ENCODE measurements around the gene TRIM39. TPM values are rescaled to one million over a fixed set of nuclear protein-coding genes. Genes with fewer than 3 reads are reported as not detected.

TRIM39 gene
- total and polyA plus RNA-seq, 2 of the 13 experiments (the other 11 are each of a cell fraction or from before 2014, with no cell fraction given), result 7.7 to 14.6 TPM

DNA sequence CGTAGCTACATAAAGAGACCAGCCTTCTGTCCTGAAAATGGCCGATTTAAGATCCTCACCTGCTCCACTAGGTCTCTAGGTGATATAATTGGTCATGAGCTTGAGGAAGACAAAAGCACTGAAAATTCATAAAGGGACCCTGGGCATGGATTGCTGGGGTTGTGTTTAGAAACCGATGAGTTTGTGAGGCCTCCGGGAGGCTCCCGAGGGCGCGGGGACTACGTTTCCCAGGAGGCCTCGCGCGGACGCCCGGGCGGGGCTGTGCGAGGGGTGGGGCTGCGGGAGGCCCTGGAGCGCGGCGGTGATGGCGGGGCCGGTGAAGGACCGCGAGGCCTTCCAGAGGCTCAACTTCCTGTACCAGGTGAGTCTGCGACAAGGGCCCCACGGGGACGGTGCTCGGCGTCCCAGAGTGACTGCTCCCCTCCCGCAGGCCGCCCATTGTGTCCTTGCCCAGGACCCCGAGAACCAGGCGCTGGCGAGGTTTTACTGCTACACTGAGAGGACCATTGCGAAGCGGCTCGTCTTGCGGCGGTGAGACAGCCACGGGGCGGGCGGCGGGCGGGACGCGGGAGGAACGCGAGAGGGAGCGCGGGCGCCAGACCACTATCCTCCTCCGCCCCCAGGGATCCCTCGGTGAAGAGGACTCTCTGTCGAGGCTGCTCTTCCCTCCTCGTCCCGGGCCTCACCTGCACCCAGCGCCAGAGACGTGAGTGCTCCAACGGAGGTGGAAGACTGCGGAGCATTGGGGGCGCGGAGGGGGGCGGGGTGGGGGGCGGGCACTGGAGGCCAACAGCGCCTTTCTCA lies 18.3 kb downstream of the TRIM39 start, which contains the start of gene RPP21 (continued):
- TF ChIP-seq CREM (IDR thresholded peaks at IDR 0.05), result peak; percentile 61
- TF ChIP-seq CREM (CRISPR knock-in tag; IDR thresholded peaks at IDR 0.05), result no peak
- TF ChIP-seq ZBTB8A (CRISPR knock-in tag; IDR thresholded peaks at IDR 0.05; ENCODE audit: borderline replicate concordance, low read depth), result 0 out of 2 replicates have a peak, but pooled peaks have one; percentile 20
- TF ChIP-seq ADNP (CRISPR knock-in tag; IDR thresholded peaks at IDR 0.05), result no peak; the same call in 1 of the 2 replicates
- TF ChIP-seq TFE3 (CRISPR knock-in tag; IDR thresholded peaks at IDR 0.05), result peak; percentile 81
- TF ChIP-seq XRCC5 (optimal IDR thresholded peaks at IDR 0.05; ENCODE audit: low read length), result peak; percentile 66
- TF ChIP-seq FLYWCH1 (CRISPR knock-in tag; IDR thresholded peaks at IDR 0.05), result no peak
- peak; percentile 67 for TF ChIP-seq TBL1XR1 (IDR thresholded peaks at IDR 0.05; ENCODE audit: borderline replicate concordance, low read length, partially characterized antibody)
- TF ChIP-seq NBN (conservative IDR thresholded peaks at IDR 0.05), result no peak
- no peak for TF ChIP-seq ZNF816 (CRISPR knock-in tag; IDR thresholded peaks at IDR 0.05; ENCODE audit: borderline replicate concordance)
- peak; percentile 71 for TF ChIP-seq MIXL1 (CRISPR knock-in tag; IDR thresholded peaks at IDR 0.05)
- peak; percentile 91; the same call in 1 of the 2 replicates for TF ChIP-seq RFXANK (CRISPR knock-in tag; IDR thresholded peaks at IDR 0.05)
- TF ChIP-seq KDM3A (CRISPR knock-in tag; IDR thresholded peaks at IDR 0.05; ENCODE audit: low read depth), result peak; percentile 72; the same call in 1 of the 2 replicates
- peak; percentile 92 for TF ChIP-seq ZNF451 (CRISPR knock-in tag; IDR thresholded peaks at IDR 0.05)
- peak; percentile 89; the same call in 1 of the 2 replicates for TF ChIP-seq TSC22D2 (CRISPR knock-in tag; IDR thresholded peaks at IDR 0.05; ENCODE audit: borderline replicate concordance)
- peak; percentile 71; the same call in 1 of the 2 replicates for TF ChIP-seq ZNF709 (CRISPR knock-in tag; IDR thresholded peaks at IDR 0.05)
- TF ChIP-seq ZNF839 (CRISPR knock-in tag; IDR thresholded peaks at IDR 0.05; ENCODE audit: borderline replicate concordance), result peak; percentile 88; the same call in 1 of the 2 replicates
- TF ChIP-seq ZNF788 (CRISPR knock-in tag; IDR thresholded peaks at IDR 0.05; ENCODE audit: borderline replicate concordance), result peak; percentile 94; the same call in 1 of the 2 replicates
- TF ChIP-seq, protein P1, sequence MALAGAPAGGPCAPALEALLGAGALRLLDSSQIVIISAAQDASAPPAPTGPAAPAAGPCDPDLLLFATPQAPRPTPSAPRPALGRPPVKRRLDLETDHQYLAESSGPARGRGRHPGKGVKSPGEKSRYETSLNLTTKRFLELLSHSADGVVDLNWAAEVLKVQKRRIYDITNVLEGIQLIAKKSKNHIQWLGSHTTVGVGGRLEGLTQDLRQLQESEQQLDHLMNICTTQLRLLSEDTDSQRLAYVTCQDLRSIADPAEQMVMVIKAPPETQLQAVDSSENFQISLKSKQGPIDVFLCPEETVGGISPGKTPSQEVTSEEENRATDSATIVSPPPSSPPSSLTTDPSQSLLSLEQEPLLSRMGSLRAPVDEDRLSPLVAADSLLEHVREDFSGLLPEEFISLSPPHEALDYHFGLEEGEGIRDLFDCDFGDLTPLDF (CRISPR knock-in tag; IDR thresholded peaks at IDR 0.05), result peak; percentile 90
- TF ChIP-seq HDAC2 (CRISPR knock-in tag; IDR thresholded peaks at IDR 0.05), result peak; percentile 75
- no peak for TF ChIP-seq GTF3A (CRISPR knock-in tag; conservative IDR thresholded peaks at IDR 0.05)
- peak; percentile 99 for TF ChIP-seq BRD4 (CRISPR knock-in tag; IDR thresholded peaks at IDR 0.05)
- peak; percentile 90; the same call in 1 of the 2 replicates for TF ChIP-seq MXD4 (CRISPR knock-in tag; IDR thresholded peaks at IDR 0.05)
- TF ChIP-seq EED (CRISPR knock-in tag; IDR thresholded peaks at IDR 0.05), result peak; percentile 94
- no peak for TF ChIP-seq RORA (CRISPR knock-in tag; IDR thresholded peaks at IDR 0.05)
- no peak for TF ChIP-seq ZFP62 (CRISPR knock-in tag; IDR thresholded peaks at IDR 0.05)
- TF ChIP-seq RXRA (CRISPR knock-in tag; IDR thresholded peaks at IDR 0.05), result peak; percentile 88
- TF ChIP-seq ZNF337 (CRISPR knock-in tag; IDR thresholded peaks at IDR 0.05; ENCODE audit: borderline replicate concordance, low read depth), result 0 out of 2 replicates have a peak, but pooled peaks have one; percentile 53
- peak; percentile 87; the same call in 1 of the 2 replicates for TF ChIP-seq ZNF543 (CRISPR knock-in tag; IDR thresholded peaks at IDR 0.05)
- TF ChIP-seq KDM4B (CRISPR knock-in tag; IDR thresholded peaks at IDR 0.05), result peak; percentile 74; the same call in 1 of the 2 replicates
- TF ChIP-seq SMAD9 (CRISPR knock-in tag; IDR thresholded peaks at IDR 0.05), result no peak
- TF ChIP-seq TMF1 (CRISPR knock-in tag; IDR thresholded peaks at IDR 0.05; ENCODE audit: low read depth), result peak; percentile 91; the same call in 1 of the 2 replicates
